LHCN-M2 (cell line): ENCODE measurements around the gene MEGF6. TPM values are rescaled to one million over a fixed set of nuclear protein-coding genes. Genes with fewer than 3 reads are reported as not detected.
"Not testable (repeated sequence)": the region's sequence is repeated elsewhere in the genome, so short reads cannot be mapped to it uniquely, and the experiment has no call there.

Source experiments
- DNase-seq: peaks from one replicate; pipeline ENCODE4 v3.0.0-alpha.2; 2012; ENCODE audit warnings: low read depth
- total RNA-seq: library from RNA; depleted of rRNA; stranded (reverse); fragments of >200 nt; gene quantifications from 2 replicates; pipeline ENCODE4 v1.2.3, GENCODE V29; 2014

The MEGF6 gene
- total RNA-seq, 1 experiment from 2014 or later: 0.11 TPM

GRCh38 chr1:3627515-3628253 is 16.4 kb upstream of the MEGF6 start:
- DNase-seq: no peak

- no peak for DNase-seq
These were observed 14.7 kb upstream of the MEGF6 start for GRCh38 chr1:3626025-3626424.

GRCh38 chr1:3625151-3625907 is 14.0 kb upstream of the MEGF6 start:
- DNase-seq: peak; percentile 48

GRCh38 chr1:3624200-3625136 is 13.2 kb upstream of the MEGF6 start, which contains the start of gene TPRG1L:
TPRG1L (plus strand) TSS chr1:3625015; CDS start chr1:3625073, 58 bp downstream.
- DNase-seq: peak; percentile 91

GRCh38 chr1:3623441-3624199 is 12.3 kb upstream of the MEGF6 start:
- peak; percentile 4 for DNase-seq

- not testable (repeated sequence) for DNase-seq
These were observed 10.8 kb upstream of the MEGF6 start for GRCh38 chr1:3622102-3622501.

- DNase-seq: peak; percentile 8
These were observed 9.9 kb upstream of the MEGF6 start for GRCh38 chr1:3621151-3621671.

- no peak for DNase-seq
These were observed 9.4 kb upstream of the MEGF6 start for GRCh38 chr1:3620708-3621107.

- peak; percentile 68 for DNase-seq
These were observed 7.8 kb upstream of the MEGF6 start for GRCh38 chr1:3618881-3619671.

- no peak for DNase-seq
These were observed 7.2 kb upstream of the MEGF6 start for GRCh38 chr1:3618531-3618880.

GRCh38 chr1:3617806-3618345 is 6.6 kb upstream of the MEGF6 start:
- DNase-seq: no peak

GRCh38 chr1:3616861-3617260 is 5.6 kb upstream of the MEGF6 start:
- no peak for DNase-seq

- peak; percentile 3 for DNase-seq
These were observed 3.7 kb upstream of the MEGF6 start for GRCh38 chr1:3614755-3615742.

GRCh38 chr1:3612123-3612522 is 815 bp upstream of the MEGF6 start:
- DNase-seq: no peak

- DNase-seq: no peak
These were observed 660 bp downstream of the MEGF6 start for GRCh38 chr1:3610527-3611169.

GRCh38 chr1:3609769-3610526 is 1.4 kb downstream of the MEGF6 start:
- DNase-seq: no peak
